ENCODE results near the gene MPPED1.

Gene MPPED1

DNA sequence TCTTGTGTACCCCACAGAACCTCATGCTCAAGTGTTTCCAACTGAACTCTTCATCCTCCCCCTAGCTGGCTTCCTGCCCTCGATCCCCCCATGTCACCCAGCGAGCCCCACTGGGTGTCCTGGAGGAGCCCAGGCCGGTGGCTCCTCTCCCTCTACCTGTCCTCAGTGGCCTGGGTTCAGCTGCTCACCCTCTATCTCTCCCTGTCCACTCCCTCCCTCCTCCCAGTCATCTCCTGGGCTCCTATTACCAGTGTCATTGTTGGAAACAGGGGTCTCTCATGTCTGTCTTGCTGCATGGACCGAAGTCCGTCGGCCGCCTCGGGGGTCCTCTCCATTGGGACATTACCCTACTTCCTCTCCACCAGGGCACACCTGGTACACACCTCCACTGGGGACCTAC is 12.9 kb upstream of the MPPED1 start:
- H3K9me3 ChIP-seq (ENCODE audit: control insufficient read depth in 5 of 5, low read length in 5 of 5) = peaks cover 0 to 7% (median 2%) of the 10 kb centered on the region in 5 donors
- H3K4me1 ChIP-seq (ENCODE audit: control insufficient read depth in 5 of 5, insufficient read depth in 5 of 5, low read length in 5 of 5) = no peaks in the 10 kb centered on the region
- no peak overlapping the region for H3K4me3 ChIP-seq (ENCODE audit: low read depth in 1 of 5, low read length in 5 of 5)
- peaks cover 17 to 37% (median 27%) of the 10 kb centered on the region in 5 donors for H3K27me3 ChIP-seq (ENCODE audit: control insufficient read depth in 5 of 5, insufficient read depth in 4 of 5, low read length in 5 of 5)
- H3K36me3 ChIP-seq (ENCODE audit: control insufficient read depth in 5 of 5, insufficient read depth in 5 of 5, low read length in 5 of 5) = no peaks in the 10 kb centered on the region
- no peak overlapping the region for H3K27ac ChIP-seq (ENCODE audit: low read depth, low read length)
- H3K9ac ChIP-seq (ENCODE audit: low read length in 5 of 5) = no peak overlapping the region

DNA sequence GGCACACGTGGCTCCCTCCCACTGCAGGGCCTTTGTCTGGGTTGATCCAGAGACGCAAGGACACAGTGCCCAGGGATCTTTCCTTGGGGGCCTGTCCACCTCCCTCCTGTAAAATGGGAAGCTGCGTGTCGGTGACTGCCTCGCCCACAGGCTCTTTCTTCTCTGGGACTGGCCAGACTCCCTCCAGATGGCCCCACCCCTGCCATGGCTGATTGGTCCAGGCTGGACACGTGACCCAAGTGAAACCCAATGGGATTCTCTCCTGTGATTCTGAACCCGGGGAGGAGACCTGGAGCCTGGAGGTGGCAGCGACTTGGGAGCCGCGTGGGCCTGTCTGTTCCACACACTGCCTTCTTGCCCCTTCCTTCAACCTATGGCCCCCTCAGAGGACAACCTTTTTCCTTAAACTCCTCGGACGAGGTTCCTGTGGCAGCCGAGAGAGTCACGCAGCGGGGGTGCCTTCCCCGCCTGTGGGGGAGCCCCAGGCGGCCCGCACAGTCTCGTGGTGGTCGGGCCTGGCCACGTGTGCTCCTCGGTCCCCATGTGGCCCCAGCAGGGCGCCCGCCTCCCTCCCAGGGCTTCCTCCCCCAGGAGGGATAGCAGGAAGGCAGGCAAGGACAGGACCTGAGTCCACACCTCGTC is 12.4 kb upstream of the MPPED1 start:
- H3K9me3 ChIP-seq (ENCODE audit: control insufficient read depth in 5 of 5, low read length in 5 of 5) = peaks cover 0 to 5% (median 0%) of the 10 kb centered on the region in 5 donors
- no peaks in the 10 kb centered on the region for H3K36me3 ChIP-seq (ENCODE audit: control insufficient read depth in 5 of 5, insufficient read depth in 5 of 5, low read length in 5 of 5)
- H3K4me3 ChIP-seq (ENCODE audit: low read depth in 1 of 5, low read length in 5 of 5) = no peak overlapping the region
- no peak overlapping the region for H3K27ac ChIP-seq (ENCODE audit: low read depth, low read length)
- H3K9ac ChIP-seq (ENCODE audit: low read length in 5 of 5) = no peak overlapping the region
- peaks cover 17 to 39% (median 26%) of the 10 kb centered on the region in 5 donors for H3K27me3 ChIP-seq (ENCODE audit: control insufficient read depth in 5 of 5, insufficient read depth in 4 of 5, low read length in 5 of 5)
- no peaks in the 10 kb centered on the region for H3K4me1 ChIP-seq (ENCODE audit: control insufficient read depth in 5 of 5, insufficient read depth in 5 of 5, low read length in 5 of 5)

DNA sequence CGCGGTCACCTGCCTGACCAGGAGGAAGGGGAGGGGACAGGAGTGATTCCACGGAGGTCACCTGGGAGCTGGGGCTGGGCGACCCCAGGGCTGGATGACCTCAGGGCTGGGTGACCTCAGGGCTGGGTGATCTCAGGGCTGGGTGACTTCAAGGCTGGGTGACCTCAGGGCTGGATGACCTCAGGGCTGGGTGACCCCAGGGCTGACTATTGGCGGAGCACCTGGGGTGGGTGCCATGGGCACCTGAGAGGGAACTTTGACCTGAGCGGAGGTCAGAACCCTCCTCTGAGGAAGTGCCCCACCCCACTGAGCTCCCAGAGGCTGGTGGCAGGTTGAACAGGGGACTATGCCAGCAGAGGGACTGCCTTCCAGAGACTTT is 11.8 kb upstream of the MPPED1 start:
- H3K9me3 ChIP-seq (ENCODE audit: control insufficient read depth in 5 of 5, low read length in 5 of 5) = peaks cover 0 to 5% (median 0%) of the 10 kb centered on the region in 5 donors

DNA sequence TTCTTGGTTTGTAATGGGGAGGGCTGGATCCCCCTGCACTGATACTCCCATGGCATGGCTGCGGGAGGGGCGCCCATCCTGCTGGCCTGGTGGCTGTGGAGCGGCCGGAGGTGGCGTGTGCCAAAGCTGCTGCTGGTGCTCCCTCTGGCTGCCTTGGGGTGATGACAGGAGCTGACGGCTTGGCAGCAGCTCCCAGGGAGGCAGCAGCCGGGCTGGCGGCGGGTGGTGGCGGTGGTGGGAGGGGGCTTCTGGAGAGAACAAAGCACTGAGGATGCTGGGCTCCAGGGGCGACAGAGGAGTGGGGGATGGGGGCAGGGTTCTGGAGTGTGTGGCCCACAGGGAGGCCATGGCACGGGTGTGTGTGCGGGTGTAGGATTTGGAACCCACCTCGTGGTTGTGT is 11.4 kb upstream of the MPPED1 start:
- Histone ChIP-seq H3K4me3 (ENCODE audit: low read depth in 1 of 5, low read length in 5 of 5) (no peak overlapping the region), H3K4me1 (ENCODE audit: control insufficient read depth in 5 of 5, insufficient read depth in 5 of 5, low read length in 5 of 5) (no peaks in the 10 kb centered on the region), H3K9me3 (ENCODE audit: control insufficient read depth in 5 of 5, low read length in 5 of 5) (peaks cover 0 to 5% (median 0%) of the 10 kb centered on the region in 5 donors), H3K9ac (ENCODE audit: low read length in 5 of 5) (no peak overlapping the region), H3K36me3 (ENCODE audit: control insufficient read depth in 5 of 5, insufficient read depth in 5 of 5, low read length in 5 of 5) (no peaks in the 10 kb centered on the region), H3K27me3 (ENCODE audit: control insufficient read depth in 5 of 5, insufficient read depth in 4 of 5, low read length in 5 of 5) (peaks cover 14 to 37% (median 30%) of the 10 kb centered on the region in 5 donors), H3K27ac (ENCODE audit: low read depth, low read length) (no peak overlapping the region)

More for the DNA sequence above, 11.8 kb upstream of the MPPED1 start:
- Histone ChIP-seq H3K4me1 (ENCODE audit: control insufficient read depth in 5 of 5, insufficient read depth in 5 of 5, low read length in 5 of 5) (no peaks in the 10 kb centered on the region), H3K27ac (ENCODE audit: low read depth, low read length) (no peak overlapping the region), H3K27me3 (ENCODE audit: control insufficient read depth in 5 of 5, insufficient read depth in 4 of 5, low read length in 5 of 5) (peaks cover 17 to 39% (median 26%) of the 10 kb centered on the region in 5 donors), H3K9ac (ENCODE audit: low read length in 5 of 5) (no peak overlapping the region), H3K4me3 (ENCODE audit: low read depth in 1 of 5, low read length in 5 of 5) (no peak overlapping the region), H3K36me3 (ENCODE audit: control insufficient read depth in 5 of 5, insufficient read depth in 5 of 5, low read length in 5 of 5) (no peaks in the 10 kb centered on the region)

DNA sequence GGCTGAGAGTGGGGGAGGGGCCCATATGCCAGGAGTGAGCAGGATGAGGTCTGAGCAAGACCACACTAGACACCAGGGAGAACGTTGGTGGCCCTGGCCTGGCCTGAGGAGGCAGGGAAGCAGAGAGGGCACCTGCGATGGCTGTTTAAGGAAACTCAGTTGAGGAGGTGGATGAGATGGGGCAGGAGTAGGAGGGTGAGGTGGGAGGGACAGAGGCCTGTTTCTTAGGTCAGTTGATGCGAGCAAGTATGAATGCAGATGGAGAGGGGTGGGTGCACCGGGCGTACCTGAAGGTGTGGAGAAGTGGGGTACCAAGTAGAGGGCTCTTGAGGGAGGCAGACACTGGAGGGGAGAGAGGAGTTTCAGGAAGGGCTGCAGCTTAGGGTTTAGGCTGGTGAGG is 10.6 kb upstream of the MPPED1 start:
- Histone ChIP-seq H3K4me1 (ENCODE audit: control insufficient read depth in 5 of 5, insufficient read depth in 5 of 5, low read length in 5 of 5) (no peaks in the 10 kb centered on the region), H3K27me3 (ENCODE audit: control insufficient read depth in 5 of 5, insufficient read depth in 4 of 5, low read length in 5 of 5) (peaks cover 10 to 43% (median 33%) of the 10 kb centered on the region in 5 donors), H3K36me3 (ENCODE audit: control insufficient read depth in 5 of 5, insufficient read depth in 5 of 5, low read length in 5 of 5) (no peaks in the 10 kb centered on the region), H3K27ac (ENCODE audit: low read depth, low read length) (no peak overlapping the region), H3K9ac (ENCODE audit: low read length in 5 of 5) (no peak overlapping the region), H3K9me3 (ENCODE audit: control insufficient read depth in 5 of 5, low read length in 5 of 5) (peaks cover 0 to 5% (median 0%) of the 10 kb centered on the region in 5 donors), H3K4me3 (ENCODE audit: low read depth in 1 of 5, low read length in 5 of 5) (no peak overlapping the region)

DNA sequence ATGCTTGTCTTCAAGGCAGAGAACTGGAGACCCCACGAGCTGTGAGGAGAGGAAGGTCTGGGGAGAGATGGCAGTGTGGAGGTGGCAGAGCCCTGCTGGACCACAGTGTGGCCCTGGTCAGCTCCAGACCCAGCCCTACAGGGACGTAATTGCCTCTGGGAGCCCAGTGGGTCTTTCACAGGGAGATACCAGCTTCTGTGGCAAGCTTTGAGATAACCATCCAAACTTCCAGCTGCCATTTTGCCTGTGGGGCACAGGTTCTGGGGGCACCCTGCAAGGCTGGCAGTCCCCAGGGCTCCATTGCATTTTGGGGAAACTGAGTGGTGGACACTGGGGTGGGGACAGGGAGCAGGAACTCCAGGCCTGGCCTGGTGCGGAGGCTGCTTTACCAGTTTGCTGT is 10.2 kb upstream of the MPPED1 start:
- H3K4me1 ChIP-seq (ENCODE audit: control insufficient read depth in 5 of 5, insufficient read depth in 5 of 5, low read length in 5 of 5) = no peaks in the 10 kb centered on the region
- peaks cover 0 to 5% (median 0%) of the 10 kb centered on the region in 5 donors for H3K9me3 ChIP-seq (ENCODE audit: control insufficient read depth in 5 of 5, low read length in 5 of 5)
- H3K27ac ChIP-seq (ENCODE audit: low read depth, low read length) = no peak overlapping the region
- H3K4me3 ChIP-seq (ENCODE audit: low read depth in 1 of 5, low read length in 5 of 5) = no peak overlapping the region
- H3K36me3 ChIP-seq (ENCODE audit: control insufficient read depth in 5 of 5, insufficient read depth in 5 of 5, low read length in 5 of 5) = no peaks in the 10 kb centered on the region
- no peak overlapping the region for H3K9ac ChIP-seq (ENCODE audit: low read length in 5 of 5)
- H3K27me3 ChIP-seq (ENCODE audit: control insufficient read depth in 5 of 5, insufficient read depth in 4 of 5, low read length in 5 of 5) = peaks cover 9 to 40% (median 32%) of the 10 kb centered on the region in 5 donors

DNA sequence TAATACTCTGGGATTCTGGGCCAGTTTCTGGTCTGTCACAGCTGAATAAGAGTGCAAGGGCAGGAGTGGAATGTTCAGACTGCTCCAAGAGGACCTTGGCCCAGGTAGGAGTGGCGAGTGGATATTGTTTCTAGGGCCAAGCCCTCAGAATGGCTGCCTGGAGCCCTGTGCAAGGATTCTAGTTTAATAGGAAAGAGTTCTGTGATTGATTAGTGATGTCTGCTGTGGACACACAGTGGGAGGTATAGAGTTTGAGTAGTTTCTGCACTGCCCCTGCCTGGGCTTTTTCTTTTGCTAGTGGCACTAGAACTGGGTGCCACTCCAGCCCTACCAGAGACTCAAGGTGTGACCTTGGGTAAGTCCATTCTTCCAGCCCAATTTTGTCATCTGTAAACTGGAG is 9.7 kb upstream of the MPPED1 start:
- H3K4me1 ChIP-seq (ENCODE audit: control insufficient read depth in 5 of 5, insufficient read depth in 5 of 5, low read length in 5 of 5) = no peaks in the 10 kb centered on the region
- H3K36me3 ChIP-seq (ENCODE audit: control insufficient read depth in 5 of 5, insufficient read depth in 5 of 5, low read length in 5 of 5) = no peaks in the 10 kb centered on the region
- no peak overlapping the region for H3K4me3 ChIP-seq (ENCODE audit: low read depth in 1 of 5, low read length in 5 of 5)
- no peak overlapping the region for H3K27ac ChIP-seq (ENCODE audit: low read depth, low read length)
- H3K9me3 ChIP-seq (ENCODE audit: control insufficient read depth in 5 of 5, low read length in 5 of 5) = peaks cover 0 to 5% (median 0%) of the 10 kb centered on the region in 5 donors
- H3K9ac ChIP-seq (ENCODE audit: low read length in 5 of 5) = no peak overlapping the region
- peaks cover 5 to 38% (median 27%) of the 10 kb centered on the region in 5 donors for H3K27me3 ChIP-seq (ENCODE audit: control insufficient read depth in 5 of 5, insufficient read depth in 4 of 5, low read length in 5 of 5)

DNA sequence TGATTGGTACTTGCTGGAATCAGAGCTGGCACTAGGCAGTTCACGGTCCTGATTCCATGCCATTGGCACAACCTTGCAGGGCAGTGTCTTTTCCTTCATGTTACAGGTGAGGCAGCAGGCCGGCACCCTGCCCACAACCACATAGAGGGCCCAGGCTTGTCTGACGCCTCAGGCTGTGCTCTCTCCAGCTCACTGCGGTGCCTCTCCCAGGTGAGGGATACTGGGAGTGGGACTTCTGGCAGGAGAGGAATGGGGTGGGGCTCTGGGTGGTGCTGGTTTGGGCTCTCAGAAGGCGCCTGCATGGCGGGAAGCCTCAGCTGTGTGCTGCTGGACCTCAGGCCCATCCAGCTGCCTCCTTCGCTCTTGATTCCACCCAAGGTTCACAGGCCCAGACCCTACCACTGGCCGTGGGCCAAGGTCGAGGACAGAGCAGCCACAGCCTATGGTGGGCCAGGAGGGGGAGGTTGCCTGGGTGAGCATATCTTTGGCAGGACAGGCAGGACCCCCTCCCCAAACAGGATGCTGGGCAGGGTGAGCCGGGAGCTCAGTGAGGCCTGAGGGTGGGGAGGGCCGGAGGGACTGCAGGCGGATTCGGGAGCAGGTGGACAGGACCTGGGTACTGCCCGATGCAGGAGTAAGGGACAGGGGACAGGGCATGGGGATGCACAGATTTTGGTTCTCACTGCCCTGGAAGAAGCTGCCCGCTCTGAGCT is 7.0 kb upstream of the MPPED1 start:
- H3K27me3 ChIP-seq (ENCODE audit: control insufficient read depth in 5 of 5, insufficient read depth in 4 of 5, low read length in 5 of 5) = peaks cover 0 to 32% (median 25%) of the 10 kb centered on the region in 5 donors
- H3K9me3 ChIP-seq (ENCODE audit: control insufficient read depth in 5 of 5, low read length in 5 of 5) = peaks cover 0 to 5% (median 0%) of the 10 kb centered on the region in 5 donors
- no peaks in the 10 kb centered on the region for H3K36me3 ChIP-seq (ENCODE audit: control insufficient read depth in 5 of 5, insufficient read depth in 5 of 5, low read length in 5 of 5)
- H3K27ac ChIP-seq (ENCODE audit: low read depth, low read length) = no peak overlapping the region
- no peak overlapping the region for H3K9ac ChIP-seq (ENCODE audit: low read length in 5 of 5)
- no peaks in the 10 kb centered on the region for H3K4me1 ChIP-seq (ENCODE audit: control insufficient read depth in 5 of 5, insufficient read depth in 5 of 5, low read length in 5 of 5)
- no peak overlapping the region for H3K4me3 ChIP-seq (ENCODE audit: low read depth in 1 of 5, low read length in 5 of 5)

DNA sequence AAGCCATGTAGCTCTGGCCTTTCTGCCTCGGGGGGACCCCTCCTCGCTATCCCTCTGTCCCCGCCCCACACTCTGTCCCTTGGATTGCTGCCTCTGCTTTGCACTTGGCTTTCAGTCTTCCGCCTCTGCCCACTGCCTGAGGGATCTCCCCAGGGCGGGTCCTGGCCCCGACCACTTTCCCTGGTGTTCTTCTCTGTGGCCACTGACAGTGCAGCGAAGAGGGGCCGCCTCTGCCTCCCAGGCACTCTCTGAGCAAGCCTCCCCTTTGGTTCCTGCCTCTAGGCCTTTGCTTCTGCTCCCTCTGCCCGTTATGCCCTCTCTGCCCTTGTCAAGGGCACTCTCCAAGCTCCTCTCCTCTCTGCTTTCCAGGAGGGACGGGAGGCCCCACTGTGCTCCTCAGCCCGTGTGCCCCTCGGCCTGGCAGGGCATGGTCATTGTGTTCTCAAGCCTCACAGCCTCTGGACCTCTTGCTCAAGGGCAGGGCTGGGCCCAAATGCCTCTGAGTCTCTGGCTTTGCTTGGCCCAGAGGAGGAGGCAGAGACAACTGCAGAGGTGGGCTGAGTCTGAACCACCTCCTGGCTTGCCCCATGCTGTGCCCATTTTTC is 5.5 kb upstream of the MPPED1 start:
- Histone ChIP-seq H3K4me1 (ENCODE audit: control insufficient read depth in 5 of 5, insufficient read depth in 5 of 5, low read length in 5 of 5) (no peaks in the 10 kb centered on the region), H3K27me3 (ENCODE audit: control insufficient read depth in 5 of 5, insufficient read depth in 4 of 5, low read length in 5 of 5) (peaks cover 3 to 33% (median 30%) of the 10 kb centered on the region in 5 donors), H3K4me3 (ENCODE audit: low read depth in 1 of 5, low read length in 5 of 5) (no peak overlapping the region), H3K9me3 (ENCODE audit: control insufficient read depth in 5 of 5, low read length in 5 of 5) (peaks cover 0 to 5% (median 0%) of the 10 kb centered on the region in 5 donors), H3K27ac (ENCODE audit: low read depth, low read length) (no peak overlapping the region), H3K9ac (ENCODE audit: low read length in 5 of 5) (no peak overlapping the region), H3K36me3 (ENCODE audit: control insufficient read depth in 5 of 5, insufficient read depth in 5 of 5, low read length in 5 of 5) (no peaks in the 10 kb centered on the region)

DNA sequence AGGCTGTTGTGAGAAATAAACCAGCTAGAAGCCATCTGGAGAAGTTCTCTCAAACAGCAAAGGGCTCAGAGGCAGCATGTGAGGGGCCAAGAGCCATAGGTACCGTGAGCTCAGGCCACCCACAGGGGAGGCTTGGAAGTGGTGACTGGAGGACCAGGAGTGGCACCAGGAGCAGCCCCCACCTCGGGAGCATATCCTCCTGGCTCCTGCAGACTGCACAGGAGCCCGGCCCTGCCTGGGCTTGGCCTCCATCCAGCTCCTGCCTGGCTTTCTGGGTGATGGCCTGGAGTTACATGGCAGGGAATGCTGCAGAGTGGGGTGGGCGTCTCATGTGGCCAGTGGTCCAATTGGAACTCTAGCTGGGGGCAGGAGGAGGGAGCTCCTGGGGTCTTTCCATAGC is 4.2 kb upstream of the MPPED1 start:
- H3K4me1 ChIP-seq (ENCODE audit: control insufficient read depth in 5 of 5, insufficient read depth in 5 of 5, low read length in 5 of 5) = no peaks in the 10 kb centered on the region
- H3K36me3 ChIP-seq (ENCODE audit: control insufficient read depth in 5 of 5, insufficient read depth in 5 of 5, low read length in 5 of 5) = no peaks in the 10 kb centered on the region
- no peak overlapping the region for H3K4me3 ChIP-seq (ENCODE audit: low read depth in 1 of 5, low read length in 5 of 5)
- no peak overlapping the region for H3K27ac ChIP-seq (ENCODE audit: low read depth, low read length)
- no peak overlapping the region for H3K9ac ChIP-seq (ENCODE audit: low read length in 5 of 5)
- peaks cover 8 to 36% (median 31%) of the 10 kb centered on the region in 5 donors for H3K27me3 ChIP-seq (ENCODE audit: control insufficient read depth in 5 of 5, insufficient read depth in 4 of 5, low read length in 5 of 5)
- no peaks in the 10 kb centered on the region for H3K9me3 ChIP-seq (ENCODE audit: control insufficient read depth in 5 of 5, low read length in 5 of 5)

All from subcutaneous abdominal adipose tissue (tissue), 5 donors.